ENCODE data around the gene ABCC1.
"Not testable (repeated sequence)": the region's sequence is repeated elsewhere in the genome, so short reads cannot be mapped to it uniquely, and the experiment has no call there.

The ABCC1 gene

DNA sequence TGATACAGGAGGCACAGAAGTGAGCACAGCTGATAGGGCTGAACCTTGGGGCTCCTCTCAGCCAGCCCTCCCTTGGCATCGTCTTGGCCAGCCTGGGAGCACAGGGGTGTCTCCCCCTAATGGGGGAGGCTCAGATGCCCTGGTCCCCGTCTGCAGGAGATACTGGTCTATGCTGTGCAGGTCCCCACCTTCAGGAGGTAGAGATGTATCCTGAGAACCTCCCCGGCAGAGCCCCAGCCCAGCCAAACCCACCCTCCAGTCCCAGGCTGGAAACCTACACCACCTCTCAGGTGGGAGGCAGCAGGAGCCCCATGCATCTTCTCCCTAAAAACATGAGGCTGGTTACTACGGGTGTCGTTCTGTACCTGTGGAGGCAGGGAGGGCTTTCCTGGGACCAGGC, 235.2 kb downstream of the ABCC1 start:
- no peak for DNase-seq (ENCODE audit: low read depth, low spot score)

DNA sequence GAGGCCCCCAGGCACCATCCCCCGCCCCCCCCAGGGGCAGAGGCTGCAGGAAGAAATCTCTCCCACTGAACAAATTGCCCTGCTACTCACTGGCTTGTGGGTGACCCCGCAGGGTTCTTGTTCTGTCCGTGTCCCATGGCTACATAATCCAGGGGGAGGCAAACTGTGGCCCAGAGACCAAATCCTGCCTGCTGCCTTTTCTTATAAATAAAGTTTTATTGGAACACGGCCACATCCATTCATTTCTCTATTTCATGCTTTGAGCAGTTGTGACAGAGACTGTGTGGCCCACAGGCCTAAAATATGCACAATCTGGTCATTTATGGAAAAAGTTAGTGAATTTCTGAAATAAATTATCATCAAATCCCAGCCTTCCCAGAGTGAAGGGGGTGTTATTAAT, 235.7 kb downstream of the ABCC1 start:
- no peak for DNase-seq (ENCODE audit: low read depth, low spot score)

DNA sequence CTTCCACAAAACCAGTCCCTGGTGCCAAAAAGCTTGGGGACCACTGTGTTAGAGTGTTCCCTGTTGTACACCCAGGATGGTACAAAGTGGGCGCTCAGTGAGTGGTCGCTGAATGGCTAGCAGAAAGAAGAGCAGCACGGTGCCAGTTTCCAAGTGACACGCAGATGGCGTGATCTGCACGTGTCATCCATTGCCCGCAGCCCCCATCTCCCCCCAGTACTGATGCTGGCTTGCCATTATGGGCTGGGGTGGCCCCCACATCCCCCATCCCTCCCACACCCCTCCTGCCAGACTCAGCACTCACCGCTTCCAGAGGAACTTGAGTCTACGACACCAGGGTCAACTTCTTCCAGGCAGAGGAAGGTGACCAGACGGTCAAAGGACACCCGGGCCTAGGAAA, 237.4 kb downstream of the ABCC1 start:
- no peak for DNase-seq (ENCODE audit: low read depth, low spot score)

DNA sequence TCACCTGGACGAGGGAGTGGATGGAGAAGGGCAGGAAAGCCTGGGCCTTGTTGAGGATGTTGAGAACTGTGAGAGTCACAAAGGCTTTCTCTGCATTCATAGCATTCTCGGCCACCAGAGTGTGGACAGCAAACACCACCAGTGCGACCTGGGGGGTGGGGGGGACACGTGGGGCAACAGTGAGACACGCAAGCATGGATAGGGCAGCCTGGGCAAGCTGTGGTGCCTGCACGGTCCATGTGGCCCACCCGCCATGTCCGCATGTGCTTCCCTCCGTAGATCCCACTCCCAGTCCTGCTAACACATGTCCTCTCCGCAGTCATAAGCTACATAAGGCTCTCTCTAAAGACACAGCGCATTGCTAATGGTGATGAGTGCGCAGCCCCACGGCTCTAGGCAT, 239.4 kb downstream of the ABCC1 start:
- DNase-seq (ENCODE audit: low read depth, low spot score): no peak

DNA sequence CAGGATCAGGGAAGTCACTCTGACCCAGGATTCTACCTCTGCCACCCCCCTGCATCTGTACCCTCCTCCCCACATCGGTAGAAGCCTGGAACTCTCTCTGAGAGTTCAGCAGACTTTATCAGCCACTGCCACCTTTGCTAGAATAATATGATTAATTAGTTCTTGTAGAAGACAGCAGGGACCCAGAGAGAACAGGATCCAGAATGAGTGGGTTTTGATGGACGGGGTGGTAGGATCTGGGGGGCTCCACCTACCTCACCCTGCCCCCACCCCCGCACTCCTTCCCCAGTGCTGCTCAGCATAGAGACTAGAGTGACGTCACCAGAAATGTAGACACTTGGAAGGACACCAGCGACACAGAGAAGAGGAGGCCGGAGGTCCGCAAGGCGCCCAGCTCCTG, 240.4 kb downstream of the ABCC1 start:
- no peak for DNase-seq (ENCODE audit: low read depth, low spot score)

DNA sequence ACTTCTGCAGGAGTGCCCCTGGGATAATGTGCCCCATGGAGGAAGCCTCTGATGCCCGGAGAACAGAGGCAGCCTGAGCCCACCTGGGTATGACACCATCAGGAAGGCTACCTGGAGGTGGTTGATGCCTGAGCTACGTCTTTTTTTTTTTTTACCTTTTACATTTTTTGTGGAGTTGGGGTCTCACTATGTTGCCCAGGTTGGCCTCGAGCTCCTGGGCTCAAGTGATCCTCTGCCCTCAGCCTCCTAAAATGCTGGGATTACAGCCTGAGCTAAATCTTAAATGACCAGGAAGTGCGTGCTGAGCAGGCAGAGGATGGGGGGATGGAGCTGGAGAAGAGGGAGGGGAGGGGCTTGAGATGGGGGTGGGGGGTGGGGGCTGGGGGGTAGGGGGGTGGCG, 241.1 kb downstream of the ABCC1 start:
- DNase-seq (ENCODE audit: low read depth, low spot score): no peak

DNA sequence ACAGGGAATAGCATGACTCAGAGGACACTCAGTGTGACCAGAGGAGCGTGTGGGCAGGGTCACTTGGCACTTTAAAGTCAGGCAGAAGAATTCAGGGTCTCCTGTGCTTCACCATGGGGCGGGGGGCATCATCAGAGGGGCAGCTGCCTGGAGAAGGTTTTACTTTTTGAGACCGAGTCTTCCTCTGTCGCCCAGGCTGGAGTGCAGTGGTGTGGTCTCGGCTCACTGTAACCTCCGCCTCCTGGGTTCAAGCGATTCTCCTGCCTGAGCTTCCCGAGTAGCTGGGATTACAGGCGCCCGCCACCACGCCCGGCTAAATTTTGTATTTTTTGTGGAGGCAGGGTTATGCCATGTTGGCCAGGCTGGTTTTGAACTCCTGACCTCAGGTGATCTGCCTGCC, 241.6 kb downstream of the ABCC1 start:
- not testable (repeated sequence) for DNase-seq (ENCODE audit: low read depth, low spot score)

DNA sequence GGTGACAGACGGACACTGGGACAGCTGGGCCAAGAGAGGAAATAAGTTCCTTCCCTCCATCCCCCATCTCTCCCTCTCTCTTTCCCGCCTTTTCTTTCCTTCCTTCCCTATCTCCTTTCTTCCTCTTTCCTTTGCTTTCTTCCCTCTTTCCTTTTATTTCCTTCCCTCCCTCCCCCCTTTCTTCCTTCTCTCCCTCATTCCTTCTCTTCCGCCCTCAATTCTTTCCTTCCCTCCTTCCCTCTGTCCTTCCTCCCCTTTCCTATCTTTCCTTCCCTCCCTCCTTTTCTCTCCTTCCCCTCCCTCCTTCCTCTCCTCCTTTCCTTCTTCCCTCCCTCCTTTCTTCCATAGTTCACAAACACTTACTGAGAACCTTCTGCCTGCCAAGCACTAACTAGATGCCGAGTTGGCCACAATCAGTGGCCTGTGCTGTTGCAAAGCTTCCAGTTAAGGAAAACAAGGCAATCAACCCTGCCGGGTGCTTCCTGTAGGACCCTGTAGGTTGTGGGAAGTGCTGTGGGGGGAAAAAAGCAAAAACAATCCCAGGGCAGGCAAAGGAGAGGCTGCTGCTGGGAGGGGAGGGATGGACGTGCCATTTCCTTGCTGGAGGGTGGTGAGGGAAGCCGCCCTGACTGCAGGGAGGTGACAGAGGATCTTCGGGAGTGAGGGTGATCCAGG, 242.2 kb downstream of the ABCC1 start:
- no peak for DNase-seq (ENCODE audit: low read depth, low spot score)
